ENCODE results near the gene ACVRL1. TPM values are rescaled to one million over a fixed set of nuclear protein-coding genes. Genes with fewer than 3 reads are reported as not detected.

Gene ACVRL1
- total and polyA plus RNA-seq, 9 of the 15 experiments (the other 6 are each of a cell fraction or from before 2014, with no cell fraction given), result 0.07 to 1.4 (median 0.30) TPM

DNA sequence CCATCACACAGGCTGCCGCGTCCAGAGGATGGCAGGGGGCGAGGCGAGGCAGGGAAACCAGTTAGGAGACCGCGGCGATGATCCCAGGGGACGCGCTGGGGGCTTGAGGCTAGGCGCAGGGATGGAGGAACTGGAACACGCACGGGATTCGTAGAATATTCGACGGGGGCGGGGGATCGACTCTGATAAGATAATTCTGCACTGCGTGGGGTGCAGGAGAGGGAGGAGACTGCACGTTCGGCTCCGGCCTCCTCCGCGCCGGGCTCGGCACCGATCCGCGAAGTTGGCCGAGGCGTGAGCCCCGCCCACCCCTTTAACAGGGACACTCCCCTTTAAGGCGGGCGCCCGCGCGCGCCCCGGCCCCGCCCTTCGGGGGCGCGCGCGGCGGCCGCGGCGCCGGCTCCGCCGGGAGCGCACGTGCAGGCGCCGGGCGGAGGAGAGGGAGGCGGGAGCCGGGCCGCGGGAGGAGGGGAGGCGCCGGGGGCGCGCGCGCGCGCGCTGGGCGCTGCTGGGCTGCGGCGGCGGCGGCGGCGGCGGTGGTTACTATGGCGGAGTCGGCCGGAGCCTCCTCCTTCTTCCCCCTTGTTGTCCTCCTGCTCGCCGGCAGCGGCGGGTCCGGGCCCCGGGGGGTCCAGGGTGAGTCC, 44.0 kb downstream of the ACVRL1 start, which contains the start of gene ACVR1B (continued):
- TF ChIP-seq TAF1 (IDR thresholded peaks at IDR 0.05; ENCODE audit: control insufficient read depth, extremely low read depth, insufficient read depth, low read length, severe bottlenecking), result peak; percentile 41
- TF ChIP-seq BRD4 (IDR thresholded peaks at IDR 0.05), result no peak
- peak in 2 of 3 experiments; percentile 38 to 63 for TF ChIP-seq YY1 (IDR thresholded peaks at IDR 0.05; ENCODE audit: borderline replicate concordance in 1 of 3, control insufficient read depth in 1 of 3, extremely low read depth in 1 of 3, insufficient read depth in 3 of 3, insufficient read length in 1 of 3, insufficient replicate concordance in 2 of 3, low read depth in 1 of 3, low read length in 2 of 3)
- TF ChIP-seq DEAF1 (CRISPR knock-in tag; IDR thresholded peaks at IDR 0.05), result peak; percentile 88
- TF ChIP-seq HMGN3 (IDR thresholded peaks at IDR 0.05; ENCODE audit: borderline replicate concordance, extremely low read depth, insufficient read length, low read depth, low read length), result peak; percentile 30
- TF ChIP-seq HDAC2 (IDR thresholded peaks at IDR 0.05), result peak; percentile 61; the same call in 1 of the 2 replicates
- no peak for TF ChIP-seq NR1H2 (CRISPR knock-in tag; IDR thresholded peaks at IDR 0.05)
- peak; percentile 82 for TF ChIP-seq MAX (CRISPR knock-in tag; IDR thresholded peaks at IDR 0.05)
- TF ChIP-seq KDM1A (IDR thresholded peaks at IDR 0.05), result no peak
- TF ChIP-seq, protein P1, sequence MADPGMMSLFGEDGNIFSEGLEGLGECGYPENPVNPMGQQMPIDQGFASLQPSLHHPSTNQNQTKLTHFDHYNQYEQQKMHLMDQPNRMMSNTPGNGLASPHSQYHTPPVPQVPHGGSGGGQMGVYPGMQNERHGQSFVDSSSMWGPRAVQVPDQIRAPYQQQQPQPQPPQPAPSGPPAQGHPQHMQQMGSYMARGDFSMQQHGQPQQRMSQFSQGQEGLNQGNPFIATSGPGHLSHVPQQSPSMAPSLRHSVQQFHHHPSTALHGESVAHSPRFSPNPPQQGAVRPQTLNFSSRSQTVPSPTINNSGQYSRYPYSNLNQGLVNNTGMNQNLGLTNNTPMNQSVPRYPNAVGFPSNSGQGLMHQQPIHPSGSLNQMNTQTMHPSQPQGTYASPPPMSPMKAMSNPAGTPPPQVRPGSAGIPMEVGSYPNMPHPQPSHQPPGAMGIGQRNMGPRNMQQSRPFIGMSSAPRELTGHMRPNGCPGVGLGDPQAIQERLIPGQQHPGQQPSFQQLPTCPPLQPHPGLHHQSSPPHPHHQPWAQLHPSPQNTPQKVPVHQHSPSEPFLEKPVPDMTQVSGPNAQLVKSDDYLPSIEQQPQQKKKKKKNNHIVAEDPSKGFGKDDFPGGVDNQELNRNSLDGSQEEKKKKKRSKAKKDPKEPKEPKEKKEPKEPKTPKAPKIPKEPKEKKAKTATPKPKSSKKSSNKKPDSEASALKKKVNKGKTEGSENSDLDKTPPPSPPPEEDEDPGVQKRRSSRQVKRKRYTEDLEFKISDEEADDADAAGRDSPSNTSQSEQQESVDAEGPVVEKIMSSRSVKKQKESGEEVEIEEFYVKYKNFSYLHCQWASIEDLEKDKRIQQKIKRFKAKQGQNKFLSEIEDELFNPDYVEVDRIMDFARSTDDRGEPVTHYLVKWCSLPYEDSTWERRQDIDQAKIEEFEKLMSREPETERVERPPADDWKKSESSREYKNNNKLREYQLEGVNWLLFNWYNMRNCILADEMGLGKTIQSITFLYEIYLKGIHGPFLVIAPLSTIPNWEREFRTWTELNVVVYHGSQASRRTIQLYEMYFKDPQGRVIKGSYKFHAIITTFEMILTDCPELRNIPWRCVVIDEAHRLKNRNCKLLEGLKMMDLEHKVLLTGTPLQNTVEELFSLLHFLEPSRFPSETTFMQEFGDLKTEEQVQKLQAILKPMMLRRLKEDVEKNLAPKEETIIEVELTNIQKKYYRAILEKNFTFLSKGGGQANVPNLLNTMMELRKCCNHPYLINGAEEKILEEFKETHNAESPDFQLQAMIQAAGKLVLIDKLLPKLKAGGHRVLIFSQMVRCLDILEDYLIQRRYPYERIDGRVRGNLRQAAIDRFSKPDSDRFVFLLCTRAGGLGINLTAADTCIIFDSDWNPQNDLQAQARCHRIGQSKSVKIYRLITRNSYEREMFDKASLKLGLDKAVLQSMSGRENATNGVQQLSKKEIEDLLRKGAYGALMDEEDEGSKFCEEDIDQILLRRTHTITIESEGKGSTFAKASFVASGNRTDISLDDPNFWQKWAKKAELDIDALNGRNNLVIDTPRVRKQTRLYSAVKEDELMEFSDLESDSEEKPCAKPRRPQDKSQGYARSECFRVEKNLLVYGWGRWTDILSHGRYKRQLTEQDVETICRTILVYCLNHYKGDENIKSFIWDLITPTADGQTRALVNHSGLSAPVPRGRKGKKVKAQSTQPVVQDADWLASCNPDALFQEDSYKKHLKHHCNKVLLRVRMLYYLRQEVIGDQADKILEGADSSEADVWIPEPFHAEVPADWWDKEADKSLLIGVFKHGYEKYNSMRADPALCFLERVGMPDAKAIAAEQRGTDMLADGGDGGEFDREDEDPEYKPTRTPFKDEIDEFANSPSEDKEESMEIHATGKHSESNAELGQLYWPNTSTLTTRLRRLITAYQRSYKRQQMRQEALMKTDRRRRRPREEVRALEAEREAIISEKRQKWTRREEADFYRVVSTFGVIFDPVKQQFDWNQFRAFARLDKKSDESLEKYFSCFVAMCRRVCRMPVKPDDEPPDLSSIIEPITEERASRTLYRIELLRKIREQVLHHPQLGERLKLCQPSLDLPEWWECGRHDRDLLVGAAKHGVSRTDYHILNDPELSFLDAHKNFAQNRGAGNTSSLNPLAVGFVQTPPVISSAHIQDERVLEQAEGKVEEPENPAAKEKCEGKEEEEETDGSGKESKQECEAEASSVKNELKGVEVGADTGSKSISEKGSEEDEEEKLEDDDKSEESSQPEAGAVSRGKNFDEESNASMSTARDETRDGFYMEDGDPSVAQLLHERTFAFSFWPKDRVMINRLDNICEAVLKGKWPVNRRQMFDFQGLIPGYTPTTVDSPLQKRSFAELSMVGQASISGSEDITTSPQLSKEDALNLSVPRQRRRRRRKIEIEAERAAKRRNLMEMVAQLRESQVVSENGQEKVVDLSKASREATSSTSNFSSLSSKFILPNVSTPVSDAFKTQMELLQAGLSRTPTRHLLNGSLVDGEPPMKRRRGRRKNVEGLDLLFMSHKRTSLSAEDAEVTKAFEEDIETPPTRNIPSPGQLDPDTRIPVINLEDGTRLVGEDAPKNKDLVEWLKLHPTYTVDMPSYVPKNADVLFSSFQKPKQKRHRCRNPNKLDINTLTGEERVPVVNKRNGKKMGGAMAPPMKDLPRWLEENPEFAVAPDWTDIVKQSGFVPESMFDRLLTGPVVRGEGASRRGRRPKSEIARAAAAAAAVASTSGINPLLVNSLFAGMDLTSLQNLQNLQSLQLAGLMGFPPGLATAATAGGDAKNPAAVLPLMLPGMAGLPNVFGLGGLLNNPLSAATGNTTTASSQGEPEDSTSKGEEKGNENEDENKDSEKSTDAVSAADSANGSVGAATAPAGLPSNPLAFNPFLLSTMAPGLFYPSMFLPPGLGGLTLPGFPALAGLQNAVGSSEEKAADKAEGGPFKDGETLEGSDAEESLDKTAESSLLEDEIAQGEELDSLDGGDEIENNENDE (IDR thresholded peaks at IDR 0.05; ENCODE audit: low read depth, low read length), result no peak
- no peak for TF ChIP-seq BRF1 (IDR thresholded peaks at IDR 0.05; ENCODE audit: borderline replicate concordance, extremely low read depth, insufficient read length)
